OCI-LY1 (cell line): ENCODE results near the gene CASZ1.

Source experiments
- H2AFZ ChIP-seq: fragments of 200-600 bp; sonication (generic), shearing (Covaris generic); 2 replicates; pipeline ENCODE4 v1.6.0; 2014; ENCODE audit warnings: antibody characterized with exemption, mild to moderate bottlenecking, low read length
- H3F3A ChIP-seq: fragments of 200-600 bp; sonication (generic), shearing (Covaris generic); 2 replicates; pipeline ENCODE4 v1.6.0; 2014; ENCODE audit warnings: mild to moderate bottlenecking, antibody characterized with exemption, low read length, moderate library complexity; ENCODE audit not compliant: insufficient read depth
- H3K27ac ChIP-seq: fragments of 200-600 bp; sonication (generic); 2 replicates; pipeline ENCODE4 v1.5.1; 2014; ENCODE audit warnings: low read length, mixed run types, mild to moderate bottlenecking, low read depth; ENCODE audit not compliant: poor library complexity, severe bottlenecking
- H3K27me3 ChIP-seq: fragments of 200-600 bp; sonication (generic); 2 replicates; pipeline ENCODE4 v1.6.0; 2014; ENCODE audit warnings: antibody characterized with exemption, mild to moderate bottlenecking, low read length, moderate library complexity; ENCODE audit not compliant: insufficient read depth
- H3K36me3 ChIP-seq: fragments of 200-600 bp; sonication (generic); 2 replicates; pipeline ENCODE4 v1.6.1; 2014; ENCODE audit warnings: mild to moderate bottlenecking, antibody characterized with exemption, low read length, moderate library complexity, mixed read lengths; ENCODE audit not compliant: insufficient read depth
- H3K4me1 ChIP-seq: fragments of 200-600 bp; sonication (generic); 2 replicates; pipeline ENCODE4 v1.5.1; 2014; ENCODE audit warnings: mild to moderate bottlenecking, low read length, moderate library complexity; ENCODE audit not compliant: insufficient read depth, severe bottlenecking
- H3K4me2 ChIP-seq: fragments of 200-600 bp; sonication (generic), shearing (Covaris generic); 2 replicates; pipeline ENCODE4 v1.6.1; 2014; ENCODE audit warnings: low read length
- H3K4me3 ChIP-seq: fragments of 200-600 bp; sonication (generic); 2 replicates; pipeline ENCODE4 v1.5.1; 2014; ENCODE audit warnings: low read length, low read depth, mild to moderate bottlenecking, mixed read lengths; ENCODE audit not compliant: poor library complexity, severe bottlenecking
- H3K79me2 ChIP-seq: fragments of 200-600 bp; shearing (Covaris generic); 2 replicates; pipeline ENCODE4 v1.6.1; 2016; ENCODE audit warnings: mixed run types, low read length, mixed read lengths; ENCODE audit not compliant: insufficient read depth
- H3K9ac ChIP-seq: fragments of 200-600 bp; sonication (generic), shearing (Covaris generic); 2 replicates; pipeline ENCODE4 v1.6.1; 2014; ENCODE audit warnings: mild to moderate bottlenecking, low read length, mixed read lengths
- H3K9me2 ChIP-seq: fragments of 200-600 bp; sonication (generic), shearing (Covaris generic); 2 replicates; pipeline ENCODE4 v1.6.1; 2014; ENCODE audit warnings: low read depth, mild to moderate bottlenecking, low read length, mixed read lengths
- H3K9me3 ChIP-seq: fragments of 200-600 bp; shearing (Covaris generic); 2 replicates; pipeline ENCODE4 v1.6.1; 2014; ENCODE audit warnings: low read length, mixed read lengths
- H4K20me1 ChIP-seq: fragments of 200-600 bp; sonication (generic), shearing (Covaris generic); 2 replicates; pipeline ENCODE4 v1.6.0; 2016; ENCODE audit warnings: mild to moderate bottlenecking, low read length; ENCODE audit not compliant: insufficient read depth
- EZH2 ChIP-seq: fragments of 200-600 bp; sonication (generic), shearing (Covaris generic); IDR thresholded peaks from 2 replicates; pipeline ENCODE4 v1.8.0; 2017; ENCODE audit warnings: borderline replicate concordance, mixed run types, mild to moderate bottlenecking, antibody characterized with exemption, low read length, moderate library complexity, mixed read lengths
- TF ChIP-seq, protein P1 (sequence below): fragments of 200-600 bp; sonication (generic), shearing (Covaris generic); IDR thresholded peaks from 2 replicates; pipeline ENCODE4 v1.5.1; 2017; ENCODE audit warnings: mild to moderate bottlenecking, antibody characterized with exemption, low read length, moderate library complexity, mixed read lengths

The CASZ1 gene

DNA sequence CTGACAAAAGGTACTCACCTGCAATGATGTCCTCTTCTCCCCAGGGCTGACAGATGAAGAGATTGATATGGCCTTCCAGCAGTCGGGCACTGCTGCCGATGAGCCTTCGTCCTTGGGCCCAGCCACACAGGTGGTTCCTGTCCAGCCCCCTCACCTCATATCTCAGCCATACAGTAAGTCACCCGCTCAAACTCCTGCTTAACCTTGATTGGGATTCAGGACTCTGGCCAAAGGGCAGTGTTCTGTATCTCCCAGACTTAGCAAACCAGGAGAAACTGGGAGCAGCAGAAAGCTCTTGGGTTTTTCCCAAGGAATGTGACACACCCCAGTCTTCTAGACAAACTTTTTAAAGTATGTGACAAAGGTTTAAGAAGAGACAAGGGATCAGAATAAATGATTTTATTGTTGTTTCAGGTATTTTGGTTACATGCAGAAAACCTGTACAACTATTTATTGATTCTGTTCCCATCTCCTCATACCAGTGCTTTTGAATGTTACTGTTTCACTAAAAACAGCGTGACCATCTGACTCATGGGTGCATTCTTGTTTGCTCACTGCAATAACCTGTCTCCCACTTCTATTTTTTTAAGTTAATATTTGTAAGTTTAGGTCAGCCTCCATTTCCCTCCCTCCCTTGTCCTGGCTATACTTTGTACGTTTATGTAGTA, 197.1 kb downstream of the CASZ1 start:
- Histone ChIP-seq H3K4me3 (no peak overlapping the region), H3K9me3 (no peaks in the 10 kb centered on the region), H3F3A (no peaks in the 10 kb centered on the region), H3K27me3 (no peaks in the 10 kb centered on the region), H4K20me1 (no peaks in the 10 kb centered on the region), H2AFZ (no peak overlapping the region), H3K27ac (no peak overlapping the region), H3K4me1 (no peaks in the 10 kb centered on the region), H3K9me2 (no peaks in the 10 kb centered on the region), H3K4me2 (no peak overlapping the region), H3K9ac (no peak overlapping the region), H3K79me2 (no peaks in the 10 kb centered on the region), H3K36me3 (no peaks in the 10 kb centered on the region)
- TF ChIP-seq, protein P1, sequence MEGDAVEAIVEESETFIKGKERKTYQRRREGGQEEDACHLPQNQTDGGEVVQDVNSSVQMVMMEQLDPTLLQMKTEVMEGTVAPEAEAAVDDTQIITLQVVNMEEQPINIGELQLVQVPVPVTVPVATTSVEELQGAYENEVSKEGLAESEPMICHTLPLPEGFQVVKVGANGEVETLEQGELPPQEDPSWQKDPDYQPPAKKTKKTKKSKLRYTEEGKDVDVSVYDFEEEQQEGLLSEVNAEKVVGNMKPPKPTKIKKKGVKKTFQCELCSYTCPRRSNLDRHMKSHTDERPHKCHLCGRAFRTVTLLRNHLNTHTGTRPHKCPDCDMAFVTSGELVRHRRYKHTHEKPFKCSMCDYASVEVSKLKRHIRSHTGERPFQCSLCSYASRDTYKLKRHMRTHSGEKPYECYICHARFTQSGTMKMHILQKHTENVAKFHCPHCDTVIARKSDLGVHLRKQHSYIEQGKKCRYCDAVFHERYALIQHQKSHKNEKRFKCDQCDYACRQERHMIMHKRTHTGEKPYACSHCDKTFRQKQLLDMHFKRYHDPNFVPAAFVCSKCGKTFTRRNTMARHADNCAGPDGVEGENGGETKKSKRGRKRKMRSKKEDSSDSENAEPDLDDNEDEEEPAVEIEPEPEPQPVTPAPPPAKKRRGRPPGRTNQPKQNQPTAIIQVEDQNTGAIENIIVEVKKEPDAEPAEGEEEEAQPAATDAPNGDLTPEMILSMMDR: no peak
- TF ChIP-seq EZH2: no peak

DNA sequence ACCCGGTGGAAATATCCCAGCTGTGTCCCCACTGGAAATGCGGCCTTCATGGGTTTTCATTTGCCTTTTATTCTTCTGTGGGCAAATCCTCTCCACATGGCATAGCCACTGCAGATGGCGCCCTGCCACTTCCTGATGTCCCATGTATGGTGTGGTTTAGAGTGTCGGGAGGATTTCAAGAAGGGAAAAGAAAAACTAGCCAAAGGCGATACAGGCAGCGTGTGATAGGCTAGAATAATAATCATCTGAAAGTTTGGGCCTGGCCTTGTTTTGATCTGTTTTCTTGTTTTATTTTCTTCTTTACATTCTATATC, 198.1 kb downstream of the CASZ1 start:
- Histone ChIP-seq H4K20me1 (no peaks in the 10 kb centered on the region), H3K27ac (no peak overlapping the region), H3K27me3 (no peaks in the 10 kb centered on the region), H3K9me2 (no peaks in the 10 kb centered on the region), H3K4me1 (no peaks in the 10 kb centered on the region), H3K36me3 (no peaks in the 10 kb centered on the region), H3F3A (no peaks in the 10 kb centered on the region), H3K79me2 (no peaks in the 10 kb centered on the region), H3K9me3 (no peaks in the 10 kb centered on the region), H3K9ac (no peak overlapping the region), H3K4me3 (no peak overlapping the region), H2AFZ (no peak overlapping the region), H3K4me2 (no peak overlapping the region)
- TF ChIP-seq, protein P1: no peak
- TF ChIP-seq EZH2: no peak

DNA sequence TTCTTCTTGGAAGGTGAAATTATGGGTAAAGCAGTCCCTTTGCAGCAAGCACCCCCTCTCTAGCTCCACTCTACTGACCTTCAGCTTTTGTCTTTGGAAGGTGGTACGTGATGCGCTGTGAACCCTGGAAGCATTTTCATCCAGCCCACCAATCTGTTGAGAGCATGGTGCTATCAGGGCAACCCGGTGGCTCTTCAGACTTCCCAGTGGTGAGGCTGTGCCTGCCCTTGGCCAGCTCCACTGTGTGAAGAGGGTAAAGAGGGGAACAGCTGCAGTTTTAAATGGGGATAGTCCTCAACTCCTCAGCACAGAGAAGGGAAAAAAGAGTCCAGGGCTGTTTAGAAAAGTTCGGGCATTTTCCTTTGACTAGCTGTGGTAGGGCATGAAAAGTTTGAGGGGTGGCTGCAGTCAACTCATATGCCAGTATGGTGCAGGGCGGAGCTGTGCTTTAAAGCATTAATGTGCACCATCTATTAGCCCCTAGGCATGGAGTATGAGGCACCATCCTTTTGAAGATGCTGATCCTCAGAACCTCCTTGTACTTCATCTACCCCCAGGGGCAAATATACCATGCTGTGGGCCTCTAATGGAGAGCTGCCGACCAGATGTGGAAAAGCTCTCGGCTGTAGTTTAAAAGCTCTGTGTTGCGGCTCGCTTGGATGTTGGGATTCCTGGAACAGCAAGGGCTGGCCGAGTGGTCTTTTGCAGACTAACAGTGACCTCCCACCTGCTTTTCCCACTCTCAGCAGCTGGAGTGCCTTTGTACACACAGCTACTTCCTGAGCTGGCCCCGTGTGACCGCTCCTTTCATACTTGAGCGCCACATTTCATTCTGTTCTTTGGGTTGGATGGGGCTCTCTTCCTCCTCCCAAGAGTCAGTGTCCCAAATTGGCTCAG, 198.7 kb downstream of the CASZ1 start:
- H2AFZ ChIP-seq: no peak overlapping the region
- no peaks in the 10 kb centered on the region for H4K20me1 ChIP-seq
- no peak overlapping the region for H3K4me2 ChIP-seq
- no peak overlapping the region for H3K4me3 ChIP-seq
- H3K36me3 ChIP-seq: no peaks in the 10 kb centered on the region
- H3K79me2 ChIP-seq: no peaks in the 10 kb centered on the region
- no peaks in the 10 kb centered on the region for H3K27me3 ChIP-seq
- H3K9ac ChIP-seq: no peak overlapping the region
- no peaks in the 10 kb centered on the region for H3F3A ChIP-seq
- TF ChIP-seq EZH2: no peak
- TF ChIP-seq, protein P1: no peak
- no peaks in the 10 kb centered on the region for H3K9me3 ChIP-seq
- H3K27ac ChIP-seq: no peak overlapping the region
- H3K9me2 ChIP-seq: no peaks in the 10 kb centered on the region
- H3K4me1 ChIP-seq: no peaks in the 10 kb centered on the region
